Hepatocyte (in vitro differentiated cells): Measurements from ENCODE around the gene CDC42EP1.

Source experiments
- EZH2phosphoT487 ChIP-seq: fragments of 200-600 bp; sonication (generic); IDR thresholded peaks from one replicate; pipeline ENCODE4 v1.6.1; 2018; ENCODE audit warnings: antibody characterized with exemption, mild to moderate bottlenecking, low read depth, moderate library complexity; ENCODE audit not compliant: unreplicated experiment, severe bottlenecking
- TF ChIP-seq, protein P1 (sequence below): fragments of 200-600 bp; sonication (generic); IDR thresholded peaks from 2 replicates; pipeline ENCODE4 v1.5.1; 2016; ENCODE audit warnings: antibody characterized with exemption, mild to moderate bottlenecking; ENCODE audit not compliant: poor library complexity

DNA sequence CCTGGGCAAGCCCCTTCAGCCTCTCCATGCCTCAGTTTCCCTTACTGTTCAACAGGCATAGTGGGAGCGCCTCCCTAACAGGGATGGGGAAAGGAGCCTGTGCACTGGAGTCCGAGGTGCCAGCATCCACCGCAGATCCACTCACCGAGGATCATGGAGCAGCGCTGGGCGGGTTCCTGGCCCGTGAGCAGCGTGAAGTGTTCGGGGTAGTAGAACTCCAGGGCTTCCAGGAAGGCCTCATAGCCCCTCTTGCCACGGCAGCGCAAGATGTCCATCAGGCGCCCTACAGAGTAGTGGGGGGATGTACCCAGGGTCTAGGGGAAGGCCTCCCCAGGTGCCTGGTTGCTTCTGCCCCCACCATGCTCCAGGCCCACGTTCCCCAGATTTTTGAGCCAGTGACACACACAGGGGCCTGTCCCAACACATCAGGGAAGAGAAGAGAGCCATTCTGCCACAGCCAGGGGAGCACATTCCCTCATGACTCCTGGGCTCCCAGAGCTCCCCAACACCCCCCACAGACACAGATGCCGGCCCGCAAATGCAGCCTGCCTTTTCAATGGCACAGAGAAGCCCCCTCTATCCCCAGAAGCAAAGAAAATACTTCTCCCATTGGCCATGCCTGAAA lies 42.3 kb upstream of the CDC42EP1 start:
- TF ChIP-seq, protein P1, sequence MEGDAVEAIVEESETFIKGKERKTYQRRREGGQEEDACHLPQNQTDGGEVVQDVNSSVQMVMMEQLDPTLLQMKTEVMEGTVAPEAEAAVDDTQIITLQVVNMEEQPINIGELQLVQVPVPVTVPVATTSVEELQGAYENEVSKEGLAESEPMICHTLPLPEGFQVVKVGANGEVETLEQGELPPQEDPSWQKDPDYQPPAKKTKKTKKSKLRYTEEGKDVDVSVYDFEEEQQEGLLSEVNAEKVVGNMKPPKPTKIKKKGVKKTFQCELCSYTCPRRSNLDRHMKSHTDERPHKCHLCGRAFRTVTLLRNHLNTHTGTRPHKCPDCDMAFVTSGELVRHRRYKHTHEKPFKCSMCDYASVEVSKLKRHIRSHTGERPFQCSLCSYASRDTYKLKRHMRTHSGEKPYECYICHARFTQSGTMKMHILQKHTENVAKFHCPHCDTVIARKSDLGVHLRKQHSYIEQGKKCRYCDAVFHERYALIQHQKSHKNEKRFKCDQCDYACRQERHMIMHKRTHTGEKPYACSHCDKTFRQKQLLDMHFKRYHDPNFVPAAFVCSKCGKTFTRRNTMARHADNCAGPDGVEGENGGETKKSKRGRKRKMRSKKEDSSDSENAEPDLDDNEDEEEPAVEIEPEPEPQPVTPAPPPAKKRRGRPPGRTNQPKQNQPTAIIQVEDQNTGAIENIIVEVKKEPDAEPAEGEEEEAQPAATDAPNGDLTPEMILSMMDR, result no peak
- TF ChIP-seq EZH2phosphoT487, result no peak
